HG02870 (cell line): ENCODE results near the gene MRTO4.
"Not testable (repeated sequence)": the region's sequence is repeated elsewhere in the genome, so short reads cannot be mapped to it uniquely, and the experiment has no call there.

Source experiments
- ATAC-seq: cut with Tn5 transposase; IDR thresholded peaks from one replicate; pipeline ENCODE4 v1.9.1; 2021; ENCODE audit warnings: mild to moderate bottlenecking, moderate library complexity; ENCODE audit not compliant: unreplicated experiment

Gene MRTO4

GRCh38 chr1:19269427-19270342, 18.1 kb downstream of the MRTO4 start:
- ATAC-seq = not testable (repeated sequence)

DNA sequence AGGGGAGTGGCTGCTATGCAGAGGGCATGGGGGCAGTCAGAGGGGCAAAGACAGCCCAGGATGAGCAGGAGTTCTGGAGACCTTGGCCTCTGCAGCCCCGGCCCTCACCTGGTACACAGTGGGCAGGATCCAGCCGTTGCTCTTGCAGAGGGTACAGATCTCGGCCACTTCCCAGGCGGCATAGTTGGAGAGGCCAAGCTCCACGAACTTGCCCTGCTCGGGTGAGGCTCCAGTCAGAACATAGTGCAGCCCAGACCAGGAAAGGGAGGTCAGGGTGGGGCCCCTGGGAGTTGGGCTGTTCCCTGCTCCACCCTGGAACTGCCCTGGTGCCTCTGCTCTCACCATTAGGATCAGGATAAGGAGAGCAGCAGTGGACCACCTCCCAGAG, 18.7 kb downstream of the MRTO4 start:
- ATAC-seq = not testable (repeated sequence)

DNA sequence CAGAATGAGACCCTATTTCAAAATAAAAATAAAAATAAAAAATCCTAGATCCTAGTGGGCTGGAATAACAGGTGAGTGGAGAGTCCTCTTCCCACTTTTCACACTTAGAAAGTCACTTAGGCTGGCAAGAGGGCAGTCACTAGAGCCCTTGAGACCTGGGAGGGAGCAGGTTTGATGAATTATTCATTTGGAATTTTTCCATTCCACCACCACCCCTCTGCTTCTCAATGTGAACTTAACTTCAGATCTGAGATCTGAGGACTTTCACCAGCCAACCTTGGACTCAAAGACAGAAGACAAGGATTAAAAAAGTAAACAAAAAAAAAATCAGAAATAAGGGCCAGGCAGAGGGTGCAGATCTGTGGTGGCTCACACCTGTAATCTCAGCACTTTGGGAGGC, 20.5 kb downstream of the MRTO4 start:
- ATAC-seq = no peak

- no peak for ATAC-seq
Measured at GRCh38 chr1:19273106-19273843, 21.7 kb downstream of the MRTO4 start.

DNA sequence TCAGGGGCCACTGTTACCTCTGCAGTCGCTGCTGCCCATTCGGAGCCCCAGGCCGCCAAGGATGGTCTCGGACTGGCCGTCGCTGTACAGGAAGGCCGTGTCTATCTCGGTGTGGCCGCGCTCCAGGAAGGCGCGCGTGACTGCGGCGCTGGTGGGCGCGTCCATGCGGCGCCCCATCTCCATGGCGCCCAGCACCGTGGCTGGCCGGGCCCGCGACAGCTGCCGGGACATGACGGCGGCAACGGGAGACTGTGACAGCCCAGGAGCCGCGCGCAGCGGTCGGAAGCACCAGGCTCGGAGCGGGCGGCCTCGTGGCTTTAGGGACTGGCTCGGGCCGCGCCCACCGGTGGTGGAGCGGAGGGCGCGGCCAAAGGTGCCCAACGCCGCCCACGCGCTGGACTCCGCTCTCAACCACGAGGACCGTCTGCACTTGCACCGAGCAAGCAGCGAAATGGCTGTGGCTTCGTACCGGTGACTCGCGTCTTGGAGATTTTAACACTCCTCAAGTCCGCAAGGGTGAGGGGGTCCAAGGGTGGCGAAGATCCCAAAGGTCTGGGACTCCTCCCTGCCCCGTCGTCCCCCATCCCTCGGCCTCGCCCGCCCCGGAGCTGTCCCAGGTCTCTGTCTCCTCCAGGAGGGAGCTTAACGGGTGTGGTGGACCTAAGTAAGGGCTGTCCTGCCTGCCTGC, 22.4 kb downstream of the MRTO4 start:
- not testable (repeated sequence) for ATAC-seq

DNA sequence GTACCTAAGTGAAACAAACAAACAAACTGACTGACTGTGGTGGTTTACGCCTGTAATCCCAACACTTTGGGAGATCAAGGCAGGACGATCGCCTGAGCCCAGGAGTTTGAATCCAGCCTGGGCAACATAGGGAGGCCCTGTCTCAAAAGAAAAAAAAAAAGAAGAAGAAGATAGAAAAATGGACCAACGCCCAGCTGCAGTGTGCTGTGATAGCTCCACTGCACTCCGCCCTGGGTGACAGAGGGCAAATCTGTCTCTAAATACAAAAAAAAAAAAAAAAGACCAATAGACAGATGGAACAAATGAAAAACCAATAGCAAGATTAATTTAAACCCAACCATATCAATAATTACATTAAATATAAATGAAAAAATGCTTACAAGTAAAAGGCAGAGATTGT, 23.0 kb downstream of the MRTO4 start:
- no peak for ATAC-seq

GRCh38 chr1:19283891-19284290, 32.3 kb downstream of the MRTO4 start:
- ATAC-seq = no peak

DNA sequence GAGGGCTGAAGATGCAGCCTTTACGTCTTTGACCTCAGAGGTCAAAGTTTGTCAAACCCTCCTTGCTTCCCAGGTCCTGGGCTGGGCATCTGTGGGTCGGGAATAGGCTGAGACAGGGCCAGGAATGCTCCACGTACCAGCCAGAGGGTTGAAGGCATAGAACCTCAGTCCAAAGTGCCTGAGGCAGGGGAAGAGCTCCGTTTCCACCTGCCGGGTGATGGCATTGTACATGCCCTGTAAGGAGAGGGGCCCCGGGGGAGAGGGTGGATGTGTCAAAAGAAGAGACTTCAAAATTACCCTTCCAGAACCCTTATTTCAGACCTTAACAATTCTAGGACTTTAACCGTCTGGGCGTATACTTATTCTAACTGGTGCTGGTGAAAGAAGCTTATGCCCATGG, 33.3 kb downstream of the MRTO4 start:
- no peak for ATAC-seq

DNA sequence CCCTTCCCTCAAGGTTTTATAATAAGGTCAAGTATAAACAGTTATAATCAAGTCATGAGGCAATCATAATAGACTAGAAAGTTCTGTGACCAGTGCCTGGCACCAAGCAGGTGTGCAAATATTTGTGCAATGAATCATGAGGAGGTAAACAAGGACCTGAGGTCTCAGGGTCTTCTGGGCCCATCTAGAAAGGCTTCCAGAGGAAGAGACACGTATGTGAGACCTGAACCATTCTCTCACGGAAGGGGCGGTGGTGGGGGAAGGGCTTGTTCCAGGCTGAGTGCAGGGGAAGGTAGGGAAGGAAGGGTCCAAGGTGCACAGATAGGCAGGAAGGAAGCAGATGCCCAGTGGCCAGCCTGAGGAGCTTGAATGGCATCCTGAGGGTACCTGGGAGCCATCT, 33.8 kb downstream of the MRTO4 start:
- not testable (repeated sequence) for ATAC-seq

- ATAC-seq = not testable (repeated sequence)
Measured at GRCh38 chr1:19285807-19286206, 34.2 kb downstream of the MRTO4 start.

GRCh38 chr1:19287436-19288185, 36.0 kb downstream of the MRTO4 start:
- ATAC-seq = no peak

- not testable (repeated sequence) for ATAC-seq
Measured at GRCh38 chr1:19288324-19289241, 37.0 kb downstream of the MRTO4 start, which contains the start of gene AKR7A3. TSS of gene AKR7A3 (minus strand) at chr1:19288770. CDS start at chr1:19288709, 61 bp downstream.

DNA sequence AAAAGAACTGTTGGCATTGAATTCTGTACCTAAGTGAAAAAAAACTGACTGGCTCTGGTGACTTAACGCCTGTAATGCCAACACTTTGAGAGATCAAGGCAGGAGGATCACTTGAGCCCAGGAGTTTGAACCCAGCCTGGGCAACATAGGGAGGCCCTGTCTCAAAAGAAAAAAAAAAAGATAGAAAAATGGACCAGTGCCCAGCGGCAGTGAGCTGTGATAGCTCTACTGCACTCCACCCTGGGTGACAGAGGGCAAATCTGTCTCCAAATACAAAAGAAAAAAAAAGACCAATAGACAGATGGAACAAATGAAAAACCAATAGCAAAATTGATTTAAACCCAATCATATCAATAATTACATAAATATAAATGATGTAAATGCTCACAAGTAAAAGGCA, 37.6 kb downstream of the MRTO4 start:
- ATAC-seq = no peak

DNA sequence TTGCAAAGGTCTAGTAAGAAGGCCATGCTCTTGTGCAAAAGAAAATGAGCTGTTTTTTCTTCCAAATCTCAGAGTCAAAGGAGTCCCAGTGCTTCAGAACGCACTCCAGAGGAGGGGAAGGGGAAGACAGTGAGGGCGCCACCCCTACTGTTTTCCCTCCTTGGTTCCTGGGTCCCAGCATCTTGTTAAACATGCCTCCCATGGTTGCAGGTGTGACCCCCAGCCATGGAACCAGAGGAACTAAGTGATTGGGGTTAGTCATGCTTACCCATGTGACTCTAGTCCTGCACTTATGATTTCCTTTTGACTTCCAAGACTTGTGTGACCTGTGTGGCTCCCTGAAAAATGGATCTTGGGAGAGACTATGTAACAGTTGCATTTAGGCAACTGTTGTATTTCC, 43.0 kb downstream of the MRTO4 start:
- ATAC-seq = no peak

DNA sequence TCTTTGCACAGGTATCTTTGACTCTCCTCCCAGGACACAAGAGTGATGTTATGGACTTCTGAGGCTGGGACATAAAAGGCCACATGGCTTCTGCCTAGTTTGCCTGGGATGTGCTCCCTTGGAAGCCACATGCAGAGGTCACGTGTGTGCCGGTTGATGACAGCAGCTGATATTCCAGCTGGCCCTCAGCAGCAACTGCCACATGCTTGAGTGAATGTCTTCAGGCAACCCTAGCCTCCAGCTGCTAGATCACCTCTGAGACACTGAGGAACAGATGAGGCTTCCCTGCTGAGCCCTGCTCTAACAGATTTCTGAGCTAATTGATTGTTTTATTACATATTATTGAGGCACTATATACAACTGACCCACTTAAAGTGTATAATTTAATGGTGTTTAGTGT, 48.6 kb downstream of the MRTO4 start:
- no peak for ATAC-seq

DNA sequence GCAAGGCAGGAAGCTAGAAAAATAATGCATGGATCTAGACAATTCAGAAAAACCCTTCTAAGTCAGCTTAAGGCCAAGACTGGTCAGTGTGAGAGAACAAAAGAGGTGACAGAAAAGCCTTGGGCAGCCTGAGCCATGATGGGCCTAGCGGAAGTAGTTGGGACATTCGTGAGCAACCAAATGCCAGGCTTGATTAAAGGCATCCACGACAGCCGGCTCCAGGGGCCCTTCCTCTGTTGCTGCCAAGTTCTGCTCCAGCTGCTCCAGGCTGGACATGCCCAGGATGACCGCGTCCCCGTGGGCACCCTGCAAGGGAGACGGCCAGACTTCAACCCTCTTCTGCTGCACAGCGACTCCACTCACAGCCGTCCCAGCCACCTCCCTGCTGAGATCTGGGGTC, 52.5 kb downstream of the MRTO4 start:
- ATAC-seq = not testable (repeated sequence)

- no peak for ATAC-seq
Measured at GRCh38 chr1:19305880-19306279, 54.3 kb downstream of the MRTO4 start.

DNA sequence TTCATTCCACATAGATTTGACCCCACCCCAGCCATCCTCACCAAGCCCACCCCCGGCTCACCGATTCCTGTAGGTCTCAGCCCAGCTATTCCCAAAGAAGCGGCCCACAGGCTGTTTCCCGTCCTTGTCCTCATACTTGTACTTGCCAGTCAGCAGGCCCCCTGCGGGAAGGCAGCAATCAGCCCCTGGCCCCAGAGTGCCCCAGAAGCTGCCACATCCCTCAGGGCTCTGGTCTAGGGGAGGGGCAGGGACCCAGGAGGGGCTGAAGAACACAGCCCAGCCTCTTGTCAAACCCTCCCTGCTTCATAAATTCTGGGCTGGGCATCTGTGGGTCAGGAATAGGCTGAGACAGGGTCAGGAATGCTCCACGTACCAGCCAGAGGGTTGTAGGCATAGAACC, 55.3 kb downstream of the MRTO4 start:
- ATAC-seq = no peak

DNA sequence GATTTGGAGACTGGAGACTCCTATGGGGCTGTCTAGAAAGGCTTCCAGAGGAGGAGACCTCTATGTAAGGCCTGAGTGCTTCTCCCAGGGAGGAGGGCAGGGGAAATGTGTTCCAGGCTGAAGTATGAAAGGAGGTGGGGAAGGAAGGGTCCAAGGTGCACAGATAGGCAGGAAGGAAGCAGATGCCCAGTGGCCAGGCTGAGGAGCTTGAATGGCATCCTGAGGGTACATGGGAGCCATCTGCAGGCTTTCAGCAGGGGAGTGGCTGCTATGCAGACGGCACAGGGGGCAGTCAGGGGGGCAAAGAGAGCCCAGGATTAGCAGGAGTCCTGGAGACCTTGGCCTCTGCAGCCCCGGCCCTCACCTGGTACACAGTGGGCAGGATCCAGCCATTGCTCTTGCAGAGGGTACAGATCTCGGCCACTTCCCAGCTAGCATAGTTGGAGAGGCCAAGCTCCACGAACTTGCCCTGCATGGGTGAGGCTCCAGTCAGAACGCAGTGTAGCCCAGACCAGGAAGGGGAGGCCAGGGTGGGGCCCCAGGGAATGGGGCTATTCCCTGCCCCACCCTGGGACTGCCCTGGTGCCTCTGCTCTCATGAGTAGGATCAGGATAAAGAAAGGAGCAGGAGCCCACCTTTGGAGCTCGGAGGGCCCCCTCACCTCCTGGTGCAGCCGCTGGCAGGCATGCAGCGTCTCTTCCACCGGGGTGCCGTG, 56.3 kb downstream of the MRTO4 start:
- no peak for ATAC-seq
